GM18519 (cell line): Measurements from ENCODE around the gene CLEC2D.
"Not testable (repeated sequence)": the region's sequence is repeated elsewhere in the genome, so short reads cannot be mapped to it uniquely, and the experiment has no call there.

Experiments used
- ATAC-seq: cut with Tn5 transposase; IDR thresholded peaks from one replicate; pipeline ENCODE4 v1.9.1; 2021; ENCODE audit warnings: mild to moderate bottlenecking, moderate library complexity; ENCODE audit not compliant: unreplicated experiment, low FRiP score

Gene CLEC2D

GRCh38 chr12:9698681-9699080, 29.2 kb downstream of the CLEC2D start:
- ATAC-seq = no peak

GRCh38 chr12:9699269-9699897, 29.9 kb downstream of the CLEC2D start:
- ATAC-seq = no peak

GRCh38 chr12:9699898-9700605, 30.5 kb downstream of the CLEC2D start:
- no peak for ATAC-seq

- ATAC-seq = no peak
Observed at GRCh38 chr12:9700606-9700956, 31.1 kb downstream of the CLEC2D start.

GRCh38 chr12:9701380-9702154, 32.1 kb downstream of the CLEC2D start:
- ATAC-seq = no peak

- no peak for ATAC-seq
Observed at GRCh38 chr12:9702255-9702654, 32.7 kb downstream of the CLEC2D start.

- not testable (repeated sequence) for ATAC-seq
Observed at GRCh38 chr12:9704561-9704960, 35.0 kb downstream of the CLEC2D start.

GRCh38 chr12:9706086-9706685, 36.7 kb downstream of the CLEC2D start:
- no peak for ATAC-seq

- ATAC-seq = no peak
Observed at GRCh38 chr12:9707356-9707755, 37.8 kb downstream of the CLEC2D start.

- no peak for ATAC-seq
Observed at GRCh38 chr12:9707864-9708808, 38.6 kb downstream of the CLEC2D start.

- ATAC-seq = no peak
Observed at GRCh38 chr12:9708853-9709252, 39.3 kb downstream of the CLEC2D start.

- no peak for ATAC-seq
Observed at GRCh38 chr12:9710584-9711375, 41.3 kb downstream of the CLEC2D start.

- no peak for ATAC-seq
Observed at GRCh38 chr12:9711664-9712063, 42.2 kb downstream of the CLEC2D start.

GRCh38 chr12:9713032-9713558, 43.6 kb downstream of the CLEC2D start:
- ATAC-seq = peak; percentile 46

GRCh38 chr12:9717070-9717925, 47.8 kb downstream of the CLEC2D start:
- no peak for ATAC-seq

GRCh38 chr12:9718968-9719367, 49.5 kb downstream of the CLEC2D start:
- ATAC-seq = no peak

GRCh38 chr12:9719790-9720189, 50.3 kb downstream of the CLEC2D start:
- no peak for ATAC-seq

- ATAC-seq = peak; percentile 36
Observed at GRCh38 chr12:9721394-9722092, 52.0 kb downstream of the CLEC2D start.
